GM12872 (cell line): ENCODE data around the gene SAP30BP.

Source experiments
- CTCF ChIP-seq: IDR thresholded peaks from 3 replicates; pipeline ENCODE4 v1.5.1; 2011; ENCODE audit warnings: low read depth, mild to moderate bottlenecking, low read length, moderate library complexity; ENCODE audit not compliant: insufficient read depth

The SAP30BP gene

GRCh38 chr17:75730065-75730464 is 62.9 kb downstream of the SAP30BP start:
- no peak for TF ChIP-seq CTCF

- TF ChIP-seq CTCF, result no peak
Measured at GRCh38 chr17:75731086-75731715, 64.1 kb downstream of the SAP30BP start.

DNA sequence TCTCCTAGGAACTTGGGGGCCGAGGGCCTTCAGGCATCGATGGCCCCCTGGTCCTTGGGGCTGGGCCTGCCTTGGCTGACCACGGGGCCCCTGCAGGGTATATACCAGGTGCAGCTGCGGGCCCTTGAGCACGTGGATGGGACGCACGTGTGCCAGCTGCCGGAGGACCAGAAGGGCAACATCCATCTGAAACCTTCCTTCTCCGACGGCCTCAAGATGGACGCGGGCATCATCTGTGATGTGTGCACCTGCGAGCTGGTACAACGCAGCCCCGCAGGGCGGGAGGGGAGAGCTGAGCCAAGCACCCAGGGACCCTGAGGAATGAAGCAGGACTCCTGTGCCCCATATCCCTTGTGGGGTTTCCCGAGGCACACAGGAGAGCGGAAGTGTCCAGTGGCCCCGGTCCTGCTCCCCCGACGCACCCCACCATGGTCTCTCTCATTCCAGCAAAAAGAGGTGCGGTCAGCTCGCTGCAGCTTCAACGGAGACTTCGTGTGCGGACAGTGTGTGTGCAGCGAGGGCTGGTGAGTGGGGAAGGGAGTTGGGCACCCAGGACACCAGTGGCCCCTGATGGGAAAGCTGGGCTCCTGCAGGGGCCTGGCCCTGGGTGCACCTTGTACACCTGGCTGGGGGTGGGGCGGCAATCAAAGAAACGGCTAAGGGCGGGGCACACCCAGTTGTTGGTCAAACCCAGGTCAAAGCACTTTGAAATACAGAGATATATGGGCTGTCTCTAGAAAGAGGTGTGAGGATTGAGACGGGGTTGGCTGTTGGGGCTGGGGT is 64.8 kb downstream of the SAP30BP start:
- TF ChIP-seq CTCF, result no peak

DNA sequence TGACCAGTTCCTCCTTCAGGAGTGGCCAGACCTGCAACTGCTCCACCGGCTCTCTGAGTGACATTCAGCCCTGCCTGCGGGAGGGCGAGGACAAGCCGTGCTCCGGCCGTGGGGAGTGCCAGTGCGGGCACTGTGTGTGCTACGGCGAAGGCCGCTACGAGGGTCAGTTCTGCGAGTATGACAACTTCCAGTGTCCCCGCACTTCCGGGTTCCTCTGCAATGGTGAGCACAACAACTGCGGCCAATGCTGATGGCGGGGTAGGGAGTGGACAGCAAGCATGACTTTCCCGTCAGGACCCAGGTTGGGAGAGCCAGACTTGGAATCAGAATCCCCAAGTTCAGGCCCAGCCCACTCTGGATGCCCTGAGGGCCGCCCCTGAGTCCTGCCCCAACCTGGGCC is 66.3 kb downstream of the SAP30BP start:
- no peak for TF ChIP-seq CTCF

DNA sequence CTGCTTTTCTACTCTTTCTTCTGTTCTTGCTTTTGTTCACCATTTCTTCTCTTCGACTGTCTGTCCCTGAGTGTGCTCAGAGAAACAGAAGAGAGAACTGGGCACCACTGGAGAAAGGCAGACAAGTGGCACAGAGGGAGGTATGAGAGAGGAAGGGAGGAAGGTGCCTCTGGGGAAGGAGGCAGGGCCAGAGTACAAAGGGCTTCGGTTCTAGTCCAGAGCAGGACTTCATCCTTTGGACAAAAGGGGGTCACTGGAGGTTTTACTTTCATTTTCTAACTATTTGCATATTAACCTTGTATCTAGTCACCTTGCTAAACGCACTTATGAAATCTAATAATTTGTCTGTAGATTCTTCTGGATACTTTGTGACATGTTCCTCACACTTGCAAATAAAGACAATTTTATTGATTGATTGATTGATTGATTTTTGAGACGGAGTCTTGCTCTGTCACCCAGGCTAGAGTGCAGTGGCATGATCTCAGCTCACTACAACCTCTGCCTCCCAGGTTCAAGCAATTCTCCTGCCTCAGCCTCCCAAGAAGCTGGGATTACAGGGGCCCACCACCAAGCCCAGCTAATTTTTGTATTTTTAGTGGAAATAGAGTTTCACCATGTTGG is 67.6 kb downstream of the SAP30BP start:
- TF ChIP-seq CTCF, result no peak

GRCh38 chr17:75736173-75736835 is 69.2 kb downstream of the SAP30BP start:
- no peak for TF ChIP-seq CTCF
